Stimulated activated CD8-positive, alpha-beta memory T cell treated with anti-CD3 and anti-CD28 coated beads, Interleukin-2, amount 100 ng/mL, for 1 hour (primary cell): ENCODE data around the gene ETNPPL.

ENCODE experiments used
- DNase-seq, 2 donors: peaks; one replicate each; pipeline ENCODE4 v3.0.0-alpha.2; 2020; ENCODE audit warnings: low read depth in 2 of 2

The ETNPPL gene

DNA sequence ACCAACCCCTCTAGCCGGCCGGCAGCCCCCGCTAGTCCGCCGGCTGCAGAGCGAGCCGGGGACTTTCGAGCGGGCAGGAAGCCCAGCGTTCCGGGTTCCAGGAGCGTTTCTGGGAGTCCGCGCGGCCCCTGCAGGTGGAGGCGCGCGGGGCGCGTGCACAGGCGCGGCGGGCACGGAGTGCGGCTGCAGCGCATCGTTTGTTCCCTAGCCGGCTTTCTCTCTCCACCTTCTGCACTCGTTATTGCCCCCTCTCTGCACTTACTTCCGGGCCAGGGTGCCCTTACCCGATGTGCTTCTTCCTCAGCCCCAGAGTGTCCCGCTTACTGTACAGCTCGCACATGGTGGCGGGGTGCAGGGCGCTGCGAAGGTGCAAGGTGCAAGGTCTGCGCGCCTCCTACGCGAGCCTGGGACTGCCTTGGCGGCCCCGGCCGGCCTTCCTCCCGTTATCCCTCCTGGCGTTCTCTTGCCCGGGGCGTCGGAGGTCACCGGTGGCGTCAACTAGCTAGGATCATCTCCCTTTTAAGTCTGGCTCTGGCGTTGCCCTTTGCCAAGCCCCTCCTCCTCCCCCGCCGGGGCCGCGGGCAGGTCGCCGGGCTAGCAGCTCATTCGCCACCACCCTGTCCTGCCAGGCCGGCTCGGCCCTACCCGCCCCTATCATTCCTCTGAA lies at the start of gene ETNPPL:
Gene ETNPPL (minus strand): TSS at position 495 of the 667 bp plus-strand sequence. CDS start 155 bp downstream, at position 340.
- DNase-seq: no peak

DNA sequence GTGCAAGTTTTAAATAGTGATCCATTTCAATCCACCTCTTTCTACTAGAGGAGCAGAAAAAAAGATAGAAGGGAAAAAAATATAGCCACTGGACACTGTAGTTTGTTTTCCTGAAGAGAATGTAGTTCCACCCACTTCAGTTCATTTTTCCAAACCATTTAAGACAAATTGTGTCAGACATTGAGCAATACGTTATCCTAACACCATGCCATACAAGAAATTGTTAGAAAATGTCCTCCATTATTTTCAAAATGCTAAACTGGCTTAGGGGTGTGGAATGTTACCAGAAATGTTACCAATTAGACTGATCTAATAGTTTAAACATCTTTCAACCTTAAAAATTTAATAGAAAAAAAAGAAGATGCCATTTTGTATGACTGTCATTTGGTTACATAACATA lies 48.6 kb upstream of the ETNPPL start:
- DNase-seq: no peak

DNA sequence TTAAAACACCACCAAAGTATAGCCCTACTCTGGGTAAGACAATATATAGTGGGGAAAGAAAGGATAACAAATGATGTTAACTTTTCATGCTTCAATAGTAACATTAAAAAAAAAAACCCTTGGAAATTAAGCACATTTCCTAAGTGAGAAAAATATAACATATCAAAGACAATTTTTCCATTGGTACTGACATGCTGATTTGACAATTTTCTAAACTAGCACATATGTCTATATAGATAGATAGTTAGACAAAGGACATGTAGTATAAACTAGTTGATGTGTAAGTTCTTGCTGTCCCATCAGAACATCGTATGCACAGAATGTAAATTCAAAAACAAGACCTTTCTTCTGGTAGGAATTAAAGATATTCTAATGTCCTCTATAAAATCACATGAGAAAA lies 47.2 kb upstream of the ETNPPL start:
- DNase-seq: no peak

DNA sequence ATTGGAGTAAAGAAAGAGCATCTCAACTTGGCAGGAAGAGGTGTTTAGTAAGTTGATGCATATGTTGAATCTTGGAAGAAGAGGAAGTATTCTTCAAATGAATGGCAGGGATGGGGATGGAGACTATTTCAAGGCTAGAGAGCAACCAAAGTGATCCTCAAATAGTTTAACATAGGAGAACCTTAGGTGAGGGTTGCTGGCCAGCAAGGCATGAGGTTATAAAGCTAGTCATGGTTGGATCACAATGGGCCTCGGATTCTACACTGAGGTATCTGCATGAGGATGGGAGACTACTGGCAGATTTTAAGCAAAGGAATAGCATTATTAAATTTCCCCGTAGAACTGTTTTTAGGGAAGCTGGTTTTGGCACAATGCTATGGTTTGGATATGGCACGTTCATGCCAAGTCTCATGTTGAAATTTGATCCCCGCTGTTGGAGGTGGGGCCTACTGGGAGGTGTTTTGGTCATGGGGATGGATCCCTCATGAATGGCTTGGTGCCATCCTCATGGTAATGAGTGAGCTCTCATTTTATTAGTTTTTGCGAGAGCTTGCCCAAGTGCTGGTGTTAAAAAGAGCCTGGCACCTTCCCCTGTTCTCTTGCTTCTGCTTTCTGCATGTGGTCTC lies 41.9 kb upstream of the ETNPPL start:
- DNase-seq: no peak

DNA sequence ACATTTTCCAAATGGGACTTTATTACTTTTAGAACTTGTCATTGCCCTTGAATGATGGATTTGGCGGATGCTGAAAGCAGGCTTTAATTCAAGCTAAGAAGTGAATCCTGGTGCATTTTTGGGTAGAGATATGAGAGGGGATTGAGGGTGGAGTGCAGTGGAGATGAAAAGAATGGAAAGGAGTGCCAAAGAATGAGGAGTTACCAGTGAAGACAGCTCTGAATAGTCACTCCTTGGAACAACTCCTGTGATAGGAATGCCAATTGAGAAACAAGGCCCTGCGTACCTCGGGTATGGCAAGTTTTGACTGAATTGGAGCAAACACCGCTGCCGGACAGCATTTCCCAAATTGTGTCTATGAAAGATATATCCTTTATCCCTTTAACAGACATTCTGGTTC lies 36.5 kb upstream of the ETNPPL start:
- DNase-seq: no peak

DNA sequence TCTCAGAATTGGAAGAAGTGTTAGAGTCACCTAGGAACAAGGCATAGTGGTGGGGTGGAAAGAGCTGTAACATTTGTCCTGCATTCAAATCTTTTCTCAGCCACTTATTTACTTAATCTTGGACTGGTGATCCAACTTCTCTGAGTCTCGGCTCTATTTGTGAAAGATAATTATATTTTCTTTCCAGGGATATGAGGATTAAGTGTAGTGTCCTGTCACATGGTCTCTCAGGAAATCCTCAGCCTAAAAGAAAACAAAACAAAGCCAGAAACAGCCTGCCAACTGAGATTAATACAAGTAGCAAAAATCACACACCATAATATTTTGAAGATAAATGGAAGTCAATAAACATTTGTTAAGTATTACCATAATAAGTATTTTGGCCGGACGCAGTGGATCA lies 33.3 kb upstream of the ETNPPL start:
- no peak for DNase-seq

DNA sequence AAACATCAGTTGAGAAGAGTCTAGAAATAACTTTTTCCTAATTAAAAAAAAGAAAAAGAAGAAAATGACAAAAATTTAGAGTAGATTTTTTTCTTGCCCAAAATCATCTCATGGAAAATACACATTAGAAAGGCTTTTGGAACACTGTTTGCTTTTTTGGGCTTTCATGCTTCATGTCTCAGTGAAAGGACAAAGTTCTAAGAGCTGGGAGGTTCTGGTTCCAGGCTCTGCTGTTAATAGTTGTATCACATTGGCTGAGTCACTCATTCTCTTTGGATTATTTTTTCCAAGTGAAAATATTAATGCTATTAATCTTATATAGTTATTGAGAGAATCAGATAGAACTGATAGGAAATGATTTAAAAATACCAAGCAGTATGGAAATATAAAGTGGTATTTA lies 32.9 kb upstream of the ETNPPL start:
- DNase-seq: no peak

DNA sequence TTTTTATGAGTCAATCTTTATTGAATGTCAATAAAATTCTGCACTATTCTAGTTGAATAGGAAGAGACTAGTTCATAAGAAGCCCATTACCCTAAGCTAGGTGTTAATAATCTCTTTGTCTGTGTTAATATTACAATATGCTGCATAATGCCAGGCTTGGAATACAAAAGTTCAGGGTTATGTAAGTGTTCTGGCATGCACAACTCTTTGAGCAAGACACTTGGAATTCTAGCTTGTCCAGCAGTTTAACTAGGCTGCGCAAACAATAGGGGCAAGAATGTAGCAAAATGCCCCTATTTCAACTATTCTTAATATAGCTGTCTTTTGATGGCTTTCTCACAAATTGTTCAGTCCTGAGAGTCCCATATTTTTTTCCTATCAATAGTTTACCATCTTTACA lies 31.3 kb upstream of the ETNPPL start:
- no peak for DNase-seq

DNA sequence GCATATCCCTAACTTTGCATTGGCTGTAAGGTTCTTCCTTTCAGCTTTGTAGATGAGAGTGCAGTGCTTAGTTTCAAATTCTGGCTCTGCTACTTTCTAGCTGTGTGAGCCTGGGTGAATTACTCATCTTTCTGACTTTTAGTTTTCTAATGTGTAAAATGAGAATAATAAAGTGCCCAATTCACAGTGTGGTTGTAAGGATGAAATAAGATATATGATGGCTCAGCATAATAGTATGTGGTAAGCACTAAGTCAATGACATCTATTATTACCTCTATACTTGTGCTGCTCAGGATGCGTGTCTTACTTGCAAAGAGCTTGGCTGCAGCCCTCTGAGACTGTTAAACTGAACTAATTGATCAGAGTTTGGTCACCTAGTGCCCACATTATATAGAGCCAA lies 30.6 kb upstream of the ETNPPL start:
- no peak for DNase-seq

DNA sequence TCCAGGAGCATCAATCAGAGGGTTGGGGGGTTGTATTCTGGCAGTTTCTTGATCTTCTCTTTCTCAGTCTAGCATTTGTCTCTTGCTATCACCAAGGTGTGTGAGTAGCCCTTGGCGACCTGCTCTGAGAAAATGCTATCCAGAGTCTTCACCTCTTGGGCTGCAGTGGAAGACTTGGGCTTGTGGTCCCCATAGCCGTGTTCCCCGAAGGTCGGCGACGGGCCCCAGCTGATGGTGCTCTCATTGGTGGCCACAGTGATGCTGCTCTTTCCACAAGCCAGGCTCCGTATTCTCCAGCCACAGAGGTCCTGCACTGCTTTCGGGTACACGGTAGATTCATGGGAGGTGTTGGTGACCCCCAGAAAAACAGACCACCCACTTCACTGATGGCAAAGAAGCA lies 25.9 kb upstream of the ETNPPL start:
- no peak for DNase-seq

DNA sequence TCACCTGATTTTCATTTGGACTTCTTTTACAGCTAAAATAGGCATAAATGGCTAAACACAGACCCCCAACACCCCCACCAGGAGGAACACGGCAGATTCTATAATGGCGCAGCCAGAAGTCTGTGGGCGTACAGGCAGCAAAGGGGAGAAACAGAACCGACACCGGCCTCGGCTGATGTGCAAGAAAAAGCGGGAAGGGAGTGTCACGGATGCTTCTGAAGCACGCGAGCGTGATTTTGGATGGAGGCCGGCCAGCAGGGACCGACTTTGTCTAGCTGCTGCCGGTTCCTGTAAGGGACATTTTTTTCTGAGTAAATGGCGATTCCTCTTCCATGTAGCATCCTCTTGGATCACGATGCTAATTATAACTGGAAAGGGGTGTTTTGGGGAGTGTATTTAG lies 24.9 kb upstream of the ETNPPL start:
- no peak for DNase-seq

DNA sequence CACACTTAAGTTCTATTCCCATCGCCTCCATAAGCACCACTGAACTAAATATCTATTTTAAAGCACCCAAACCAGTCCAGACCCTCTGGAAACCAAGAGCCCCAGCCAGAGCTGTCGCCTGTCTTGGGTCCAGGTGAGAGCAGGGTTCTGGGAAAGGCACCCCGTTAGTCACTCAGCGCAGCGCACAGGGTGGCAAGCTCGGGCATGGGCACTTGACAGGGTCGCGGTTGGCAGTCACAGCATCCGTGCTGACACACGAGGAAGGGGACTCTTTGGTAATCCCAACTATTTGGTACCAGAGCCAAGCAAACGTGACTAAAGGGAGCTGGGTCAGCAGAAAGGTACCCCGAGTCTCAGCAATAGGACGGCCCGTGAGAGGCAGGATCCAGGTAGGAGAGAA lies 24.3 kb upstream of the ETNPPL start:
- no peak for DNase-seq

DNA sequence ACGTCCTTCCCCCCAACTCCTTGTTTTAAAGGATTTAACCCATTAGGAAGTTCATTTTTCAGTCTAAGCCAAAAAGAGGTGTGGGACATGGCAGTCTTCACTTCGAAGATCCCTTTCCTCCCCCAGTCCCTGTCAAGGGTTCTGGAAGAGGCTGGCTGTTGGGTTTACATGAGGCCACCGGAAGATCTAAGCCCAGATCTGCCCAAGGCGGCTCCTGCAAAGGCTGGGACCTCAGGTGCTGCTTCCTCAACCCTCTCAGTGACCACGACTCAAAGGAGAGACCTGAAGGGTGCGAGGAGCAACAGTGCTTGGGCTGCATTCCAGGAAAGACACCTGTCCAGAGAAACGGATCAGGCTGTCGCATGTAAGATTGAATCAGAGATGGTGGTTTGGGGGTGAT lies 23.5 kb upstream of the ETNPPL start:
- DNase-seq: no peak

DNA sequence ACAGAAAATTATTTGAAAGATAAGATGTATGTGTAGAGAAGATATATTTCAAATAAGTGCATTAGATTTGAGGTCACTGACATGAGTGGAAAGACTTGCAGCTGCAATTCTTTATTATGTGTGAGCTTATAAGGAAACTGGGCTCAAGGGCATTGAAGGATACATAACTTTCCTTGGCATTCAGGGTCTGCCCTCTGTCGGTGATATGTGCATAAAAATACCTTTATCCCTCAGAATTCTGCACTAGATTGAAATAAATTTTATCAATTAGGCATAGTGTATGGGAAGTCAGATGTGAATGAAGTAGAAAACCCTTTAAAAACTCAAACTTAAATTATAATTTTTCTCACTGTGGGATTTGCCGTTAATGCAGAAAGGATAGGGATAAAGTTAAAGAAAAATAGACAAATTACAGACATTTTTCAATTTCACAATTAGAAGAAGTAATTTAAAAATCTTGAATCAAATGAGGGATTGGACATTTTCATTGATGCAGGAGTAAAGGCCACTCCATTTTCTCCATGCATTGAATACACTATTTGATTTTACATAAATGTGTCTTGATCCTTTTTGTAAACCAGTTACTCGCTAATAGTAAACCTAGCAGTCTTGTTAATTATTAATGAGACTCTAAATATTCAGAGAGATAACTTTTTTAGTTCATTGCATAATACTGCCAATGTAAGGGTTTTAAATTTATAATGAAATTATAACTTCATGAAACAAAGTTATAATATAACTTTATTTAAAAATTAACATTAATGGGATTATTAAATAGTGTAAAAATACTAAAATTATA lies 21.0 kb upstream of the ETNPPL start:
- no peak for DNase-seq

DNA sequence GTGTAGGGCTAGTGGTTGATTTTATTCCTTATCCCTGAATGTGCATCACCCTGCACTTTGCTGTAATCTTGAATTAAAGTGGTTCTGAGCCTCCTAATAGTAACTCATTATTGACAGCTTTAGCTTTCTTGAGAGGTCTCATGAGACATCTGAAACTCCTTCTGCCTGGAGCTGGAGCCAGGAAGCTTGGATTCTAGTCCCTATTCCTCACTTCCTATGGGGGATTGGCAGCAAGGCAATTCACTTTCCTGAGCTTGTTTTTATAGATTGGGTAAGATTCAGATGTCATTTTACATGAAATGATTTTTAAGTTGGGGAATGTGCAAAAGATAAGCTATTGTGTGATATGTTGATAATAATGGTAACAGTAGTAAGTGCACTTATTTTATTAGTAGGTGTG lies 17.1 kb upstream of the ETNPPL start:
- DNase-seq: no peak

DNA sequence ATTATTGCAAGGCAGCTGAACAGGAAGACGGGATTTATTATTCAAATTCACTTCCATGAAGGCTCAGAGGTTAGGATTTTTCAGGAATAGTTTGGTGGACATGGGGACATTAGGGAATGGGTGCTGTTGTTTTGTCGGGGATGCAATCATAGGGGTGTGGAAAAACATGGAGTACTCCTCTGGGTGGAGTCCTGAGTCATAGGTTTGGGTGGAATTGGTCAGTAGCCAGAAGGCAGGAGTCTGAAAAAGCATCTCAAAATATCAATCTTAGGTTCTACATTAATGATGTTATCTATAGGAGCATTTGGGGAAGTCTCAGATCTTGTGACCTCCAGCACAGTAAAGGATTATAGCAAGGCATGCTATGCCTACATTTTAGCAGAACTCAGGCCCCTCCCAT lies 14.5 kb upstream of the ETNPPL start:
- no peak for DNase-seq

DNA sequence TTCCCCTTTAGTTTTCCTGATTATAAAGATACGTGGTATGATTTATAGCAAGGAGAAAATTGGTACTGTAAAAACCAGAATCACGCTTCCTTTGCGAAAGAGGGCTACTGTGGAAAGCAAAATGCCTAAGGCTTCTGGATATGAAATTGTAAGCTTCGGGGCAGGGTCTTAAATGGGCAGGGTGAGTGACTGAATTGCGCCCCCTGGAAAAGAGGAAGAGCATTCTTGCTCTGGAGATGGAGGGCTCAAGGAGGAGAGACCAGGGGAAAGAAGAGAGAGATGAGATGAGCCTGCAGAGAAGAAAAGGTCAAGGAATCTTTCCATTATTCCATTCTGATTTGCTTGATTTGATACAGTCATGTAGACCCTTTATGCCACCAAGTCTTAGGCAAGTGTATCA lies 13.1 kb upstream of the ETNPPL start:
- DNase-seq: no peak

DNA sequence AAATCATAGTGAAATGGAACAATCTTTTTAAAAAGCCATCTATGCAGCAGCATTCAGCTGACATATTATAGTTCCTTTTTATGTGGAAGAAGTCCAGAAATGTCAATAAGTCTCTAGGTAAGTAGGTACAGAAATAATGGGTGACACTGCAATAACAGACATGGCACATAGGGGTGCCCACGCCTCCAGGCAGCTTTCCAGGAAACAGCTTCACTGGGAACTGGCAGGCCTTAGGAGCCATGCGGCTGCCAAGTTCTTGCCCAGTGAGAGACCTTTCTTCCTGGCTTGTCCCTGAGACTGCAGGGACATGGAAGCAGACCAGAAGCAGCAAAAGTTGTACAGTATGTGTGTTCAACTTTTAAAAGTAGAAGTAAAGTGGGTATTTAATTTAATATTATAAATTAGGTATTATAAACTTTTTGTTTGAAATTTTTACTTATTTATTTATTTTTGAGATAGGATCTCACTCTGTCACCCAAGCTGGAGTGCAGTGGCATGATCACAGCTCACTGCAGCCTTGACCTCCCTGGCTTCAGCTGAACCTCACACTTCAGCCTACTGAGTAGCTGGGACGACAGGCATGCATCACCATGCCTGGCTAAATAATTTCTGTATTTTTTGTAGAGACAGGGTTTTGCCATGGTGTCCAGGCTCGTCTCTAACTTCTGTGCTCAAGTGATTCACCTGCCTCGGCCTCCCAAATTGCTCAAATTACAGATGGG lies 12.1 kb upstream of the ETNPPL start:
- DNase-seq: no peak

DNA sequence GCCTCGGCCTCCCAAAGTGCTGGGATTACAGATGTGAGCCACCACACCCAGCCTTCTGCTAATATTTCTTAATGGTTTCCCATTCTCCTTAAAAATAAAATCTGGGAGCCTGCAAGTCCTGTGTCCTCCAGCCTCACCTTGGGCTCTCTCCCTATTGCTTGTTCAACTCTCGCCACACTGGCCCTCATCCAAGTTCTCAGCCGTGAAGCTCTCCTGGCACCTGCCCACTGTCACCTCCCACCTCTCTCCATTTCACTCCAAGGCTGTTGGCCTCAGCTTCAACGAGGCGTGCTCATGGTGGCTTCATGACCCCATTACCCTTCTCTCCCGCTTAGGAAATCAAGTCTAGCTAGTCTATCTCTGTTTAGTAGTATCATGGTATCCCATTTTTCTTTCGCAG lies 9.5 kb upstream of the ETNPPL start:
- DNase-seq: no peak

DNA sequence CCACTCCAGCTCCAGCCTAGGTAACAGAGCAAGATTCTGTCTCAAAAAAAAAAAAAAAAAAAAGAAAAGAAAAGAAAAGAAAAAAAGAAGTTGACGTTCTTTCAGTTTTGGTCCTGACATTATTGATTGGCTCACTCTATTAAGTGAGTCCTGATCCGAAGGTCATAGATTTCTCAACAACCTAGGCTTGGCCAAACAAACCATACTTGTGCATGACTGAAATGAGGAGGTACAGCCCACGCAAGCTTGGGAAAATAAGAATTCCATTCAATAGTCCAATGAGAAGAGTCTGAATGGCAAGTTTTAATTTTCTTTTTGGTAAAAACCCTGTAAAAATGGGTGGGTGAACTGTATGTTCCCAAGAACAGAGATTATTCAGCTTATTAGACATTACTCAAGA lies 3.2 kb upstream of the ETNPPL start:
- no peak for DNase-seq

DNA sequence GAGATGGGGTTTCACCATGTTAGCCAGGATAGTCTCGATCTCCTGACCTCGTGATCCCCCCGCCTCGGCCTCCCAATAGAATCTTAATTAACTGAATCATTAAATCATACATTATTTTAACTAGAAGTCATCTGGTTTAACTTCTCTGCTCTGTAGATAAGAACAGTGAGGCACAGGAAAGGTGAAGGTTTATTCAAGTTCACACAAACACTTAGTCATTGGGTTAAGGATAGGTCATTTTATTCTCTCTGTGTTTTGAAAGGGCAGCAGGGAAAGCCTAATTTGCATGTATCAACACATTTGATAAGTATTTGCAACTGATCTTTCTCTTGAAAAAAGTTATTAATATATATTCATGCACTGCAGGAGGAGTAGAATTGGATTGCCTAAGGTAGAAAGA lies 1.1 kb upstream of the ETNPPL start:
- DNase-seq: no peak

DNA sequence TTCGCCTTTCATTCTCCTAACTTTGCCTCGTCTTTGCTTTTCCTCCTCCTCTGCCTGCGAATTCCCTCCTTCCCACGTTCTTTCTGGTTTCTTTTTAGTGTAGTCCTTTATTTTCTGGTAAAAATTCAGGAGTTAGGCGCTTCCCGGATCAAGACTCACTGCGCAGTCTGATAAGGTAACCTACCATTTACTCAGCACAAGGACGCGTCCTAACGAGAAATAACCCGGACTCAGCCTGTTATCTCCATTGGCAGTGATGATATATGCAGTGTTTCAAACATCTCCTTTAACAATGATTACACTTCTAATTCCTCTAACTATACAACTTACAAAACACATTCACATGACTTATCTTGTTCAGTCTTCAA lies 357 bp upstream of the ETNPPL start:
- no peak for DNase-seq

DNA sequence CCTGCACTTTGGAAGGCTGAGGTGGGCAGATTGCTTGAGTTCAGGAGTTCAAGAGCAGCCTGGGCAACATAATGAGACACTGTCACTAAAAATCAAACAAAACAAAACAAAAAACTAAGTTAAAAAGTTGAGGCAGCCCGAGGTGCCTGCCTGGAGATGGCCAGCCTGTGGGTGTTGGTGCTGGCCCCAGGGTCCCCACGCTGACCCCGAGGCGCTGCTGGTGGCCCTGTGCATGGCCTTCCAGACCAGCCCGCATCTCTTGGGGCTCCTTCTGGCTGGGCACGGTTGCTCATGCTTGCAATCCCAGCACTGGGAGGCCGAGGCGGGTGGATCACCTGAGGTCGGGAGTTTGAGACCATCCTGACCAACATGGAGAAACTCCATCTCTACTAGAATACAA lies 4.4 kb downstream of the ETNPPL start:
- no peak for DNase-seq
